ENCODE data around the gene ZFAND4. TPM values are rescaled to one million over a fixed set of nuclear protein-coding genes. Genes with fewer than 3 reads are reported as not detected.

ZFAND4 gene
- total and polyA plus RNA-seq, 9 of the 15 experiments (the other 6 are each of a cell fraction or from before 2014, with no cell fraction given): 0.42 to 3.0 (median 1.5) TPM

GRCh38 chr10:45599021-45599603 lies 73.5 kb downstream of the ZFAND4 start (continued):
- no peak for TF ChIP-seq HMGXB4 (CRISPR knock-in tag; IDR thresholded peaks at IDR 0.05)
- TF ChIP-seq DDX20 (tag; IDR thresholded peaks at IDR 0.05; ENCODE audit: low read depth): no peak
- TF ChIP-seq ZC3H8 (IDR thresholded peaks at IDR 0.05): no peak
- no peak for TF ChIP-seq STAT5A (IDR thresholded peaks at IDR 0.05; ENCODE audit: borderline replicate concordance, low read length)
- no peak for TF ChIP-seq NUFIP1 (IDR thresholded peaks at IDR 0.05; ENCODE audit: partially characterized antibody)
- TF ChIP-seq ZC3H4 (CRISPR knock-in tag; IDR thresholded peaks at IDR 0.05; ENCODE audit: borderline replicate concordance): no peak
- TF ChIP-seq GATA2 (CRISPR knock-in tag; IDR thresholded peaks at IDR 0.05): 0 out of 2 replicates have a peak, but pooled peaks have one; percentile 8
- TF ChIP-seq, protein P1, sequence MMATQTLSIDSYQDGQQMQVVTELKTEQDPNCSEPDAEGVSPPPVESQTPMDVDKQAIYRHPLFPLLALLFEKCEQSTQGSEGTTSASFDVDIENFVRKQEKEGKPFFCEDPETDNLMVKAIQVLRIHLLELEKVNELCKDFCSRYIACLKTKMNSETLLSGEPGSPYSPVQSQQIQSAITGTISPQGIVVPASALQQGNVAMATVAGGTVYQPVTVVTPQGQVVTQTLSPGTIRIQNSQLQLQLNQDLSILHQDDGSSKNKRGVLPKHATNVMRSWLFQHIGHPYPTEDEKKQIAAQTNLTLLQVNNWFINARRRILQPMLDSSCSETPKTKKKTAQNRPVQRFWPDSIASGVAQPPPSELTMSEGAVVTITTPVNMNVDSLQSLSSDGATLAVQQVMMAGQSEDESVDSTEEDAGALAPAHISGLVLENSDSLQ (IDR thresholded peaks at IDR 0.05): 0 out of 2 replicates have a peak, but pooled peaks have one; percentile 17
- no peak for TF ChIP-seq GTF2E2 (tag; IDR thresholded peaks at IDR 0.05)
- 0 out of 2 replicates have a peak, but pooled peaks have one; percentile 23 for TF ChIP-seq NCOR1 (IDR thresholded peaks at IDR 0.05)
- TF ChIP-seq MBD2 (IDR thresholded peaks at IDR 0.05; ENCODE audit: borderline replicate concordance, low read depth): no peak
- TF ChIP-seq ZBTB26 (CRISPR knock-in tag; IDR thresholded peaks at IDR 0.05): no peak
- TF ChIP-seq HMG20A (CRISPR knock-in tag; conservative IDR thresholded peaks at IDR 0.05): no peak
- TF ChIP-seq E2F3 (CRISPR knock-in tag; IDR thresholded peaks at IDR 0.05): no peak
- TF ChIP-seq MIER1 (IDR thresholded peaks at IDR 0.05; ENCODE audit: low read depth): no peak
- TF ChIP-seq HOXB6 (CRISPR knock-in tag; IDR thresholded peaks at IDR 0.05; ENCODE audit: borderline replicate concordance): no peak
- no peak for TF ChIP-seq NFRKB (IDR thresholded peaks at IDR 0.05; ENCODE audit: low read depth)
- no peak for TF ChIP-seq SRSF7 (optimal IDR thresholded peaks at IDR 0.05; ENCODE audit: low read depth, low read length)
- TF ChIP-seq SMAD3 (CRISPR knock-in tag; conservative IDR thresholded peaks at IDR 0.05): no peak
- no peak for TF ChIP-seq RBM15 (IDR thresholded peaks at IDR 0.05; ENCODE audit: insufficient read depth, low read length)
- TF ChIP-seq XRCC3 (IDR thresholded peaks at IDR 0.05): no peak
- no peak for TF ChIP-seq CBX3 (IDR thresholded peaks at IDR 0.05; ENCODE audit: borderline replicate concordance in 1 of 2, low read length in 2 of 2)
- TF ChIP-seq DNMT1 (IDR thresholded peaks at IDR 0.05): no peak
- no peak for TF ChIP-seq CEBPG (CRISPR knock-in tag; IDR thresholded peaks at IDR 0.05)
- peak in 1 of 2 experiments; percentile 48; a peak in 1 of 4 replicates for TF ChIP-seq CEBPG (tag; conservative IDR thresholded peaks at IDR 0.05 in 1 of 2, IDR thresholded peaks at IDR 0.05 in 1 of 2)
